Ishikawa (cell line): ENCODE measurements around the gene COL6A1.

Source experiments
- CEBPB ChIP-seq: IDR thresholded peaks from 2 replicates; pipeline ENCODE4 v1.6.1; 2012
- CREB1 ChIP-seq: IDR thresholded peaks from 2 replicates; pipeline ENCODE4 v1.6.1; 2012; ENCODE audit warnings: low read depth
- EGR1 ChIP-seq: IDR thresholded peaks from 2 replicates; pipeline ENCODE4 v1.6.1; 2012
- EP300 ChIP-seq: IDR thresholded peaks from 2 replicates; pipeline ENCODE4 v1.6.1; 2012; ENCODE audit warnings: borderline replicate concordance
- FOXM1 ChIP-seq: IDR thresholded peaks from 2 replicates; pipeline ENCODE4 v1.6.1; 2012; ENCODE audit warnings: low read depth, borderline replicate concordance
- NFIC ChIP-seq: IDR thresholded peaks from 2 replicates; pipeline ENCODE4 v1.6.1; 2012
- RAD21 ChIP-seq: IDR thresholded peaks from 2 replicates; pipeline ENCODE4 v1.6.1; 2012; ENCODE audit warnings: low read depth
- TAF1 ChIP-seq: IDR thresholded peaks from 2 replicates; pipeline ENCODE4 v1.6.1; 2012; ENCODE audit warnings: low read depth, mild to moderate bottlenecking
- TCF12 ChIP-seq: IDR thresholded peaks from 2 replicates; pipeline ENCODE4 v1.6.1; 2012; ENCODE audit warnings: low read depth
- TEAD4 ChIP-seq: IDR thresholded peaks from 2 replicates; pipeline ENCODE4 v1.6.1; 2012
- YY1 ChIP-seq: IDR thresholded peaks from 2 replicates; pipeline ENCODE4 v1.6.1; 2012; ENCODE audit warnings: low read depth
- ZBTB7A ChIP-seq: IDR thresholded peaks from 2 replicates; pipeline ENCODE4 v1.6.1; 2012; ENCODE audit warnings: low read depth
- TF ChIP-seq, protein P1 (sequence below): IDR thresholded peaks from 2 replicates; pipeline ENCODE4 v1.6.1; 2012
- TF ChIP-seq, protein P2 (sequence below): IDR thresholded peaks from 2 replicates; pipeline ENCODE4 v1.6.1; 2012; ENCODE audit warnings: low read depth, mild to moderate bottlenecking
- TF ChIP-seq, protein P3 (sequence below): IDR thresholded peaks from 2 replicates; pipeline ENCODE4 v1.6.1; 2012

Gene COL6A1

DNA sequence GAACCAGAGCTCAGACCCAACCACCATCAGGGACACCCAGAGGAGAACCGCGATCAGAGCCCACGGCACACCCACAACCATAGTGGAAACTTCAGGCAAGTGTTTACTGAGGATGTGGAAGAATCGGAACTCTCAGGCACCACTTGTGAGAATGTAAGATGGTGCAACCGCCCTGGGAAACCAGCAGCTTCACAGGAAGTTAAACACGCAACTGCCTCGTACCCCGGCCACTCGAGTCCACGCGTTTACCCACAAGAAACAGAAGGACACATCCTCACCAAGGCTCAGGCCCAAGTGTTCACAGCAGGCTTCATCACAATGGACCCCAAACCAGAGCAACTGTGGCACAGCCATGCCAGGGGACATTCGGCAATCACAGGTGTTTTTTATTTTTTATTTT lies 64.9 kb downstream of the COL6A1 start:
- TF ChIP-seq YY1 (no peak), EGR1 (no peak), FOXM1 (no peak), TCF12 (no peak), TAF1 (no peak), NFIC (no peak)
- TF ChIP-seq, protein P1, sequence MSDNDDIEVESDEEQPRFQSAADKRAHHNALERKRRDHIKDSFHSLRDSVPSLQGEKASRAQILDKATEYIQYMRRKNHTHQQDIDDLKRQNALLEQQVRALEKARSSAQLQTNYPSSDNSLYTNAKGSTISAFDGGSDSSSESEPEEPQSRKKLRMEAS: no peak
- TF ChIP-seq, protein P2, sequence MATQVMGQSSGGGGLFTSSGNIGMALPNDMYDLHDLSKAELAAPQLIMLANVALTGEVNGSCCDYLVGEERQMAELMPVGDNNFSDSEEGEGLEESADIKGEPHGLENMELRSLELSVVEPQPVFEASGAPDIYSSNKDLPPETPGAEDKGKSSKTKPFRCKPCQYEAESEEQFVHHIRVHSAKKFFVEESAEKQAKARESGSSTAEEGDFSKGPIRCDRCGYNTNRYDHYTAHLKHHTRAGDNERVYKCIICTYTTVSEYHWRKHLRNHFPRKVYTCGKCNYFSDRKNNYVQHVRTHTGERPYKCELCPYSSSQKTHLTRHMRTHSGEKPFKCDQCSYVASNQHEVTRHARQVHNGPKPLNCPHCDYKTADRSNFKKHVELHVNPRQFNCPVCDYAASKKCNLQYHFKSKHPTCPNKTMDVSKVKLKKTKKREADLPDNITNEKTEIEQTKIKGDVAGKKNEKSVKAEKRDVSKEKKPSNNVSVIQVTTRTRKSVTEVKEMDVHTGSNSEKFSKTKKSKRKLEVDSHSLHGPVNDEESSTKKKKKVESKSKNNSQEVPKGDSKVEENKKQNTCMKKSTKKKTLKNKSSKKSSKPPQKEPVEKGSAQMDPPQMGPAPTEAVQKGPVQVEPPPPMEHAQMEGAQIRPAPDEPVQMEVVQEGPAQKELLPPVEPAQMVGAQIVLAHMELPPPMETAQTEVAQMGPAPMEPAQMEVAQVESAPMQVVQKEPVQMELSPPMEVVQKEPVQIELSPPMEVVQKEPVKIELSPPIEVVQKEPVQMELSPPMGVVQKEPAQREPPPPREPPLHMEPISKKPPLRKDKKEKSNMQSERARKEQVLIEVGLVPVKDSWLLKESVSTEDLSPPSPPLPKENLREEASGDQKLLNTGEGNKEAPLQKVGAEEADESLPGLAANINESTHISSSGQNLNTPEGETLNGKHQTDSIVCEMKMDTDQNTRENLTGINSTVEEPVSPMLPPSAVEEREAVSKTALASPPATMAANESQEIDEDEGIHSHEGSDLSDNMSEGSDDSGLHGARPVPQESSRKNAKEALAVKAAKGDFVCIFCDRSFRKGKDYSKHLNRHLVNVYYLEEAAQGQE: no peak

DNA sequence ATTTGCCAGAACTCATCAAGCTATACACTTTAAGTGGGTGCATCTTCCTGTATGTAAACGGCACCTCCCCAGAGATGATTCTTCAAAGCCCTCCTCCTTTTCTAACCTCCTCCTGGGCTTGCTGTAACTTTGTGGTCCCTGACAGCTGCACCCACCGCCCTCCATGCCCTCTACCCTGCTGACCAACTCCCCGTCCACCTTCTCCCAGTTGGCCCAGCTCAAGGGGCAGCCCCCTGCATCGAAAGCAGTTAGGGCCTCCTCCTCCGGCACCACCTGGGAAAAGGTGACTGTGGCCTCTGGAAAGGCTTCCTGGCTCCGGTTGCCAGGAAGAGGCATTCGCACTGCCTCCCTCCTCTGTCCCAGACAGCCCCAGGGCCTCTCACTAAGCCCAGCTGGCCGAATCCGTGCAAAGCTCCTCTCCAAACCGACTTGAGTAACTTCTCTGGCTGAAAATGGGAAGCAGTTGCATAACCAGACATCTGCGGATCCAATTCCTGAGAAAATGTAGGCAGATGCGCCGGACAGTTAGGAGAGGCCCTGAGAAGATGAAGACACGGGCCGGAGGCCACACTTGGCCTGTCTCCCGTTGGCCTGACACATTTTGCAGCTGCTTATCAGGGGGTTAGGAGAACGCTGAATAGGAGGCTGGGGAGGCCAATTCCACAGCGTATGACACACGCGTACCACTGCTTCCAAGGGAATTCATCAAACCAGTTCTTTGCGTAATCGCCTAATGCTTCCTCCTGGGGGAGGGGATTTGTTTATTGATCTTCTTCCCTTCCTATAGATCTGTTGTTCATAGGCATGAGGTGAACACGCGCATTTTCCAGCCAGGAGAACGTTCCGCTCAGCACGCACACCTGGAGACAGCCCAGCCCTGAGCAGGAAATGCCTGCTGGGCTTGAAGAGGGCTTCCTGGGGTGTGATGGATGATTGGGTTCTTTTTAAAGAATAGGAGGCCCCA lies 67.6 kb downstream of the COL6A1 start:
- TF ChIP-seq EP300: peak; percentile 99
- TF ChIP-seq, protein P1: peak; percentile 86
- 0 out of 2 replicates have a peak, but pooled peaks have one; percentile 47 for TF ChIP-seq YY1
- peak; percentile 100 for TF ChIP-seq TCF12
- TF ChIP-seq CEBPB: peak; percentile 79
- peak; percentile 19; the same call in 1 of the 2 replicates for TF ChIP-seq RAD21
- no peak for TF ChIP-seq ZBTB7A
- peak; percentile 95 for TF ChIP-seq FOXM1
- peak; percentile 98 for TF ChIP-seq NFIC
- TF ChIP-seq TAF1: no peak
- peak; percentile 80 for TF ChIP-seq TEAD4
- TF ChIP-seq EGR1: no peak
- TF ChIP-seq, protein P2: peak; percentile 32; the same call in 1 of the 2 replicates
- TF ChIP-seq, protein P3, sequence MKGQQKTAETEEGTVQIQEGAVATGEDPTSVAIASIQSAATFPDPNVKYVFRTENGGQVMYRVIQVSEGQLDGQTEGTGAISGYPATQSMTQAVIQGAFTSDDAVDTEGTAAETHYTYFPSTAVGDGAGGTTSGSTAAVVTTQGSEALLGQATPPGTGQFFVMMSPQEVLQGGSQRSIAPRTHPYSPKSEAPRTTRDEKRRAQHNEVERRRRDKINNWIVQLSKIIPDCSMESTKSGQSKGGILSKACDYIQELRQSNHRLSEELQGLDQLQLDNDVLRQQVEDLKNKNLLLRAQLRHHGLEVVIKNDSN: 0 out of 2 replicates have a peak, but pooled peaks have one; percentile 30
- TF ChIP-seq CREB1: 0 out of 2 replicates have a peak, but pooled peaks have one; percentile 13

DNA sequence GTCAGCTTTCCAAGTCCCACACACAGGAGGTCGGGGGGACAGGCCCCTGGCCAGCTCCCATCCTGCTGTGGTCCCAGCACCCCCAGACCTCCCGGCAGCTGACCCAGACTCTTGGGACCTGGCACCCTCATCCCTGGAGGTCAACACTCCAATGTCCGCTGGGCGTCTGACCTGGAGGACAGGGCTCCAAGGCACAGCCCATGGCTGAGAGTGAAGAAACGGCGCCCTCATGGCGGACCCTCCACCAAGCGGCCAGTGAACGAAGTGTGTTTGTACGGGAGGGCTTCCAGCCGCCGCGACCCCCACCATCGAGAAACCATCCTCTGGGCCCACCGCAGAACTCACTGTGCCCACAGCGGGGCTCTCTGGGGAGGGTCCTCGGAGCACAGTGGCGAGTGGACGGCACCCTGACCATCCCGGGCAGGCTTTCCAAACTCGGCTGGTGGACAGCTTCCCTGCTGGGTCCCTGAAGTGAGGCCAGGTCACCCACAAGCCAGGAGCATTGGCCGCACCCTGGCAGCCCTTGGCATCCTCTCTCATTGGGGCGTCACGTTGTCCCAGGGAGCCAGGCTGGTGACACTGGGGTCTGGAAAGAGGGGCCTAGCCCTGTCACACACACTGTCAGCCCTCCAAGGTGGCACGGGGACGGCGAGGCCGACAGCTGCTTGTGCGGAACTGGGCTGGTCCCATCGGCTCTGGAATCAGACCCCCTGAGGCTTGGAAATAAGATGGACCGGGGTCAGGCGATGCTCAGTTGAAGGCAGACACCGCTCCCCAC lies 68.5 kb downstream of the COL6A1 start:
- TF ChIP-seq ZBTB7A: peak; percentile 99
- TF ChIP-seq EGR1: 0 out of 2 replicates have a peak, but pooled peaks have one; percentile 19
- TF ChIP-seq, protein P1: peak; percentile 62; the same call in 1 of the 2 replicates
- TF ChIP-seq, protein P3: no peak; the same call in 1 of the 2 replicates
- peak; percentile 24; the same call in 1 of the 2 replicates for TF ChIP-seq TEAD4
- no peak for TF ChIP-seq TAF1
- TF ChIP-seq TCF12: peak; percentile 12
- no peak for TF ChIP-seq CREB1
- TF ChIP-seq RAD21: no peak
- TF ChIP-seq EP300: no peak
- TF ChIP-seq NFIC: peak; percentile 80

DNA sequence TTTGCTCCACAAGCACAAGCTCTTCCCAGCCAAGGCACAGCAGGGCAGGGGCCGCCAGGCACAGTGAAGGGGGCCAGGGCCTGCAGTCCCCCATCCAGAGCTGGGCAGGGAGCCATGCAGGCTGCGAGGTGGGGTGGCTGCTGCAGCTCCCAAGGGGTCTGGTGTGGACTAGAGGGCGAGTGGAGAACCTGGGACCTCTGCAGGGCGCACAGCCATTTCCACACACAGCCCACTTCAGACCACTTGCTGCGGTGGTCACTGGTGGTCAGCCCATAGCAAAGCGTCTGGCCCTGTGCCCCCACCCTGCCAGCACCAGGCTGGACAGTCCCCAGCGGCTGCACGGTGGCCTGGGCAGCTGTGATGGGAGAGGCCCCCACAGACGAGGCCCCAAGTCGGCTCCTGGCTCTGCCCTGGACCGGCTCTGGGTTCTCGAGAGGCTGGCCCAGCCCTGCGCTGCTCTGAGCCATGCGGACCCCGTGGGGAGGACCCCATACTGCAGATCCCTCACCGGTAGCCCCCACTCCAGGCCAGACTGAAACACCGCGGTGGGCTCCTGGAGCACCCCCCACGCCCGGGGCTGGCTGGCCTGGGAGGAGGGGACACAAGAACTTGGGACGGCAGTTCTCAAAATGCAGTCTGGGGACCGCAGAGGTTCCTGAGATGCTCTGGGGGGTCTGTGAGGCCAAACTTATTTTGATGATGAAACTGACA lies 69.3 kb downstream of the COL6A1 start:
- TF ChIP-seq EP300 (no peak), EGR1 (no peak), YY1 (no peak), RAD21 (no peak), FOXM1 (no peak), TAF1 (no peak), CEBPB (no peak), NFIC (no peak), TEAD4 (no peak), TCF12 (no peak), CREB1 (no peak), ZBTB7A (no peak; the same call in 1 of the 2 replicates)
- TF ChIP-seq, protein P2: no peak
- TF ChIP-seq, protein P1: no peak
- TF ChIP-seq, protein P3: no peak
